Right renal cortex interstitium (tissue), 3 donors: ENCODE measurements around the gene SWI5. TPM values are rescaled to one million over a fixed set of nuclear protein-coding genes. Genes with fewer than 3 reads are reported as not detected.

Source experiments
- DNase-seq, 3 donors: peaks; one replicate each; pipeline ENCODE4 v3.0.0-alpha.2; 2013; ENCODE audit warnings: low read depth in 3 of 3, low spot score in 2 of 3
- polyA plus RNA-seq, 3 donors: library from polyadenylated mRNA; unstranded; fragments of 120-200 nt; gene quantifications; one replicate each; pipeline ENCODE4 v1.2.1, GENCODE V29; 2013; ENCODE audit not compliant: insufficient read length in 3 of 3

The SWI5 gene
- polyA plus RNA-seq, 3 donors = 33.7 to 36.4 (median 36.1) TPM

- DNase-seq = no peak
Measured at GRCh38 chr9:128309551-128309950, 33.5 kb downstream of the SWI5 start.

- no peak for DNase-seq
Measured at GRCh38 chr9:128310461-128310860, 34.4 kb downstream of the SWI5 start.

DNA sequence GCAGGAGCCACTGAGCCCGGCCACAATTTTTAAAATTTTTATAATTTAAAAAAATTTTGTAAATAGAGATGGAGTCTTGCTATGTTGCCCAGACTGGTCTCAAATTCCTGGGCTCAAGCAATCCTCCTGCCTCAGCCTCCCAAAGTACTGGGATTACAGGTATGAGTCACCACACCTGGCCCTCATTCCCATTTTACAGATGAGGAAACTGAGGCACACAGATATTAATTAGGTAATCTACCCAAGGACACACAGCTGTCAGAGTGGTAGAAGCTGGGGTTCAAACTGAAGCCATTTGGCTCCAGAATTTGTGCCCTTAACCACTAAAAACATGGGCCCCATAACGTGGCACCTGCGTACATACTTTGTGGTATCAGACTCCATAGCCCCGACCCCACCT lies 38.6 kb downstream of the SWI5 start:
- DNase-seq = no peak

DNA sequence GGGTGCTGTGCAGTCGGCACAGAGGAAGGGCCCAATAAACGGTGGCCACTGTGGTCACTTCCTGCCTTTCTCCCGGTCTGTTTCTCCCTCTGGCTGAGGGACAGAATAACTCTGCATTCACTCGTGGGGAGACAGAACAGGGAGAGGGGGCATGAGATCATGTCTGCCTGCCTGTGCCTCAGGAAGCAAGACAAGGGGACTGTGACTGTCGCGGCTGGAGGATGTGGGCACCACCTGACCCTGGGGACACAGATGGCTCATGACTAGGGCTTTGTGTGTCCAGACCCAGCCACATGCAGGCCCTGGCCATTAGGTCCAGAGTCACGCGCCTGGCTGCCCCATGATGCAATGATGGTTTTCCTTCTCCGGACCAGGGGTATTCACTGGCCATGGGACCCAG lies 40.3 kb downstream of the SWI5 start:
- no peak for DNase-seq

DNA sequence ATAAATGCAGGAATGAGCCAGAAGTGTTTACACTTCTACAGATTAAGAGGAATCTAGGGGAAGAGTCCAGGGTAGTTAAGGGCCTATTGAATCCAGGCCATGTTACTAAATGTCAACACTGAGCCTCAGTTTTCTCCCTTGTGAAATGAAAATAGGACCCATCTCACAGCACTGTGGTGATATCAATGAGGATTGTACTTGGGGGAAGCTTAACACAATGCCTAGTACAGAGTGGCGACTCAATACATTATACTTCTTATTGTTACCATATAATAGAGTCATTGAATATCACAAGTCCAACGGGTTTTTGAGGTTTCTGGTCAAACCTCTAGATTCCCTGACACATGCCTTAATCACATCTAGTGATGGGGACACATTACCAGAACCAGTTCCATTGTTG lies 41.6 kb downstream of the SWI5 start:
- DNase-seq = no peak

GRCh38 chr9:128321343-128321742 lies 45.3 kb downstream of the SWI5 start:
- no peak for DNase-seq

GRCh38 chr9:128321879-128322403 lies 45.9 kb downstream of the SWI5 start:
- no peak for DNase-seq

DNA sequence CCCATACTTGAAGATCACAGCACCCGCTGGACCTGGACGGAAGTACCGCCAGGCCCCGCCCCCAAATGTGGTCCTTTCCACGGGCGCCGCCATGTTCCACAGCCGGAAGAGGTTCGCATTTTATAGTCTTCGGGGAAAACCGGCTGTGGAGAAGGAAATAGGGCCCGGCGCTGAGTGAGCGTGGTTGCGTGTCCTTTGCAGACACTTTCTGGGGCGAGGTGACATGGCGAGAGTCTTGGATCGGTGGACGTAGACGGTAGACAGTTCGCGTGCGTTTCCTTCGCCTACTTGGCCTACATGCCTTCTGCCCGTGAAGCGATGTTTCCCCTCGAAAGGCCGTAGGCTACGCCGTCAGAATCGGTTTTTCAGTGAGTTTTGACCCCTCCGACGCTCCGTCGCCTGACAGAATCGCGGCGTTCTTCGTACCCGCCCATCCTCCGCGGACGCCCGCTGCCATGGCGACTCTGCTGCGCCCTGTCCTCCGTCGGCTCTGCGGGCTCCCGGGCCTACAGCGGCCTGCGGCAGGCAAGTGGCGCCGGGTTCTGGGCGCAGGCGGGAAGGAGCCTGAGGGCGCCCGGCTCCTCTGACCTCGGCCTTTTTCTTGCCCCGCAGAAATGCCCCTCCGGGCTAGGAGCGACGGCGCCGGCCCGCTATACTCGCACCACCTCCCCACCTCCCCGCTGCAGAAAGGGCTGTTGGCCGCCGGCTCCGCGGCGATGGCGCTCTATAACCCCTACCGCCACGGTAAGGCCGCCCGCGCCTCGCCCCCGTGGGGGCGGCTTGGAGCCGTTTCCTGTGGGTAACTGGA lies 46.5 kb downstream of the SWI5 start, which contains the start of the genes COQ4 and TRUB2:
Gene COQ4, plus strand, starts transcription at position 436 of the 808 bp plus-strand sequence. Its CDS starts 20 bp downstream, at position 456.
Gene TRUB2, minus strand, starts transcription at position 44 of the 808 bp plus-strand sequence. Its CDS starts 39 bp downstream, at position 5.
- DNase-seq = peak; percentile 93 to 96 (median 94)

- no peak for DNase-seq
Measured at GRCh38 chr9:128323212-128323730, 47.2 kb downstream of the SWI5 start.

DNA sequence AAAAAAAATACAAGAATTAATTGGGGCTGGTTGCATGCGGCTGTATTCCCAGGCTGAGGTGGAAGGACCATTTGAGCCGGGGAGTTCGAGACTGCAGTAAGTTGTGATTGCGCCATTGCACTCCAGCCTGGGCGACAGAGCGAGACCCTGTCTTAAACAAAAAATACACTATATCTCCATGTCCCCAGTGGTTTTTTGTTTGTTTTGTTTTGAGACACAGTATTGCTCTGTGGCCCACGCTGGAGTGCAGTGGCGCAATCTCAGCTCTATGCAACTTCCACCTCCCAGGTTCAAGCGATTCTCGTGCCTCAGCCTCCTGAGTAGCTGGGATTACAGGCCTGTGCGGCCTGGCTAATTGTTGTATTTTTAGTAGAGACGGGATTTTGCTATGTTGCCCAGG lies 47.7 kb downstream of the SWI5 start:
- no peak for DNase-seq

DNA sequence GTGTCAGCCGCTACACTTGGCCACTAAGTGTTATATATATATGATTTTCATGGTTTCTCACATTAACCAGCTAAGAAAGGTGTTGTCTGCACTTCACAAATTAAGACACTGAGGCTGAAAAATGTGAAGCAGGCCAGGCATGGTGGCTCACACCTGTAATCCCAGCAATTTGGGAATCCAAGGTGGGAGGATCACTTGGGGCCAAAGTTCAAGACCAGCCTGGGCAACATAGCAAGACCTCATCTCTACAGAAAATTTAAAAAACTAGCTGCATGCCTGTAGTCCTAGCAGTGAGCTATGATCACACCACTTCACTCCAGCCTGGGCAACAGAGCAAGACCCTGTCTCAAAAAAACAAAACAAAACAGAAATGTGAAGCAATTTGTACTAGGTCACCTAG lies 48.3 kb downstream of the SWI5 start:
- no peak for DNase-seq

DNA sequence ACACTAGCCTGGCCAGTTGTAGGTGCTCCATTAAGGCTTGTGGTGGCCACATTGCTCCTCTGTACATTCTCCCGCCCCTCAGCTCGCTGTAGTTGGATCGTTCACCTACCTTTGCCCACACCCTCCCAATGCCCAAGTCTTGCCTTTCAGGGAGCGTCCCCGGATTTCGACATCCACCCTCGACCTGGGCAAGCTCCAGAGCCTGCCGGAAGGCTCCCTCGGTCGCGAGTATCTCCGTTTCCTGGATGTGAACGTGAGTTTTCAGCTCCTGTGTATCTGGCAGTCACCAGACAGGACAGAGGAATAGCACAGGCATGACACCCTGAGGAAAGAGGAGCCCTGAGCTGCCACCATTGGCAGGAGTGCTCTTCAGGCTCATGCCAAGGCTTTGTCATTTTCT lies 49.6 kb downstream of the SWI5 start:
- DNase-seq = no peak

DNA sequence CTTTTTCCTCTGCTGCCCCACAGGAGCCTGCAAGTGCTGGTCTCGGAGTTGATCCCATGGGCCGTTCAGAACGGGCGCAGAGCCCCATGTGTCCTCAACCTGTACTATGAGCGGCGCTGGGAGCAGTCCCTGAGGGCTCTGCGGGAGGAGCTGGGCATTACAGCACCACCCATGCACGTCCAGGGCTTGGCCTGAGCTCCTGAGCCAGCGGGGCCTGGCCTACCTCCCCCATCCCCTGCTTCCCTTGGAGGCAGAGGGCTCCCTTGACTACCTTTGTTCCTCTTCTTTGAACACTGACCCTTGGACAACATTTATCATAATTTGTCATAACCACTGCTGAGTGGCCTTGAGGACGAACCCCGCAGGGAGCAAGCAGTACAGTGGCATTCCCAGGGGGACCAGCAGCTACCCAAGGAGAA lies 57.4 kb downstream of the SWI5 start:
- no peak for DNase-seq

- no peak for DNase-seq
Measured at GRCh38 chr9:128335161-128335560, 59.1 kb downstream of the SWI5 start.

DNA sequence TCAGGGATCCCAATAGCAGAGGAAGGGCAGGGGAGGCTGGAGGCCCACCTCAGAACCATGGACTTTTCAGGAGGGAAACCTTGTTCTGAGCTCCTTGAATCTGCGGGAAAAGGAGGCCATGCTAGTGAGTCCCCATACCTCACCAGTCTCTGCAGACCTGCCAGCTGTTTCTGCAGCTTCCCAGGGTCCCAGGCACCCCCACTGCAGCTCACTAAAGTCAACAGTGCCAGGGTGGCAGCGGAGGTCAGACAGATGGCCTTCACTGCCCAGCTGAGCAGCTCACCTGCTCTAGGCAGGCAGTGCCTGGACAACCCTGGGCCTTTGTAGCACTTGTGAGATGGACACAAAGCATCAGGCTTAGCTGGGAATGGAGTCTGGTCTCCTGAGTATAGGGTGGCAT lies 59.8 kb downstream of the SWI5 start:
- DNase-seq = no peak

DNA sequence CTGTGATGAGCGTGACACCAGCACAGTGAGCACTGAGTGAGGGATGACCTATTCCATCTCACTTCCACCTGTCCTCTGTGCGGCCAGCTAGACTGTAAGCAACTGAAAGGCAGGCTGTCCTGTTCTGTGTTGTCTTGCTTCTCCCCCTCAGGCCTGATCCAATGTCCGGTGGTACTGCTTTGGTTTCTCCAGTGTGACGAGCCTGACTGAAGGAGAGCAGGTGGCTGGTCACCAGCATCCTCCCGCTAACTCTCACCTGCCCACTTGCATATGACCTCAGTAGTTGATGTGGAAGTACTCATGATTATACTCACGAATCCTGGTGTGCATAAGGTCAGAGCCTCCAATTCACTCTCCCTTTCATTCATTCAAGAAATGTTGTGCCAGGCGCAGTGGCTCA lies 61.9 kb downstream of the SWI5 start:
- DNase-seq = no peak

Other genes starting within 250 kb of the SWI5 start
- gene NAIF1, start 209.0 kb upstream of the SWI5 start, polyA plus RNA-seq = 10 to 100 TPM in 1 of 3 donors, 1 to 10 TPM in 2; 9.5 to 11.0 (median 9.6) TPM
- gene SLC25A25, start 208.0 kb upstream of the SWI5 start, polyA plus RNA-seq = 10 to 100 TPM; 12.8 to 14.0 (median 13.4) TPM
- gene PTGES2, start 148.5 kb upstream of the SWI5 start, polyA plus RNA-seq = 10 to 100 TPM; 35.2 to 43.5 (median 39.2) TPM
- under 1 TPM; 0.29 to 0.86 (median 0.79) TPM for gene LCN2, start 126.8 kb upstream of the SWI5 start, polyA plus RNA-seq
- gene BBLN, start 116.0 kb upstream of the SWI5 start, polyA plus RNA-seq = 10 to 100 TPM; 27.6 to 36.7 (median 30.9) TPM
- gene CIZ1, start 84.7 kb upstream of the SWI5 start, polyA plus RNA-seq = 100 to 1,000 TPM; 105 to 106 (median 106) TPM
- gene DNM1, start 72.9 kb upstream of the SWI5 start, polyA plus RNA-seq = 10 to 100 TPM; 72.8 to 78.4 (median 74.6) TPM
- gene GOLGA2, start 269 bp upstream of the SWI5 start, polyA plus RNA-seq = 10 to 100 TPM; 67.6 to 71.2 (median 67.6) TPM
- gene TRUB2, start 46.2 kb downstream of the SWI5 start, polyA plus RNA-seq = 10 to 100 TPM; 39.2 to 41.7 (median 39.8) TPM
- 10 to 100 TPM; 51.1 to 56.2 (median 53.4) TPM for gene COQ4, start 46.6 kb downstream of the SWI5 start, polyA plus RNA-seq
- gene SLC27A4, start 64.3 kb downstream of the SWI5 start, polyA plus RNA-seq = 10 to 100 TPM; 15.2 to 19.0 (median 16.5) TPM
- gene URM1, start 95.1 kb downstream of the SWI5 start, polyA plus RNA-seq = 10 to 100 TPM; 51.4 to 60.4 (median 54.5) TPM
- 10 to 100 TPM; 31.2 to 32.3 (median 32.2) TPM for gene CERCAM, start 144.6 kb downstream of the SWI5 start, polyA plus RNA-seq
- 10 to 100 TPM; 39.6 to 43.7 (median 43.3) TPM for gene ODF2, start 179.7 kb downstream of the SWI5 start, polyA plus RNA-seq
- 10 to 100 TPM; 31.5 to 32.1 (median 31.8) TPM for gene GLE1, start 228.4 kb downstream of the SWI5 start, polyA plus RNA-seq